Measurements from ENCODE around the gene FBXW11. TPM values are rescaled to one million over a fixed set of nuclear protein-coding genes. Genes with fewer than 3 reads are reported as not detected.

The FBXW11 gene
- total and polyA plus RNA-seq, 2 of the 13 experiments (the other 11 are each of a cell fraction or from before 2014, with no cell fraction given) = 31.7 to 53.6 TPM

- TF ChIP-seq ZSCAN25 (CRISPR knock-in tag; IDR thresholded peaks at IDR 0.05) = no peak
These were observed 4.1 kb downstream of the FBXW11 start (continued) for GRCh38 chr5:172002310-172002709.

- BruUV-seq (replicated peaks) = no TSS peak
- Histone ChIP-seq H3K9me3 (ENCODE audit: low read length) (no peaks in the 10 kb centered on the region), H3K4me2 (ENCODE audit: low read depth, low read length) (no peak overlapping the region), H3K4me1 (ENCODE audit: insufficient read depth, low read length) (peaks cover 53% of the 10 kb centered on the region), H4K20me1 (ENCODE audit: insufficient read depth, low read length) (peaks cover 19% of the 10 kb centered on the region), H3K27me3 (ENCODE audit: control insufficient read depth in 1 of 2, insufficient read depth in 2 of 2, low read length in 2 of 2) (no peaks in the 10 kb centered on the region), H3K9ac (ENCODE audit: insufficient read depth, low read depth, low read length) (no peak overlapping the region), H3K4me3 (replicated peaks in 1 of 3; ENCODE audit: insufficient read depth in 1 of 3, low read depth in 2 of 3, low read length in 3 of 3) (no peak overlapping the region), H3K27ac (ENCODE audit: extremely low read length, insufficient read depth, low read length) (no peak overlapping the region), H3K36me3 (replicated peaks in 1 of 2; ENCODE audit: control insufficient read depth in 1 of 2, insufficient read depth in 2 of 2, low read length in 2 of 2) (peaks cover 0 to 5% of the 10 kb centered on the region in 2 experiments; a peak in 1 of 5 replicates), H2AFZ (ENCODE audit: low read length) (no peak overlapping the region), H3K79me2 (ENCODE audit: insufficient read depth, low read length) (peaks cover 95% of the 10 kb centered on the region)
- in situ Hi-C loops (cut with HindIII; ENCODE audit: extremely low pct_ligation_motif_present, low pct_unique_long_range_greater_than_20kb) (no loop called here), intact Hi-C loops (cut with micrococcal nuclease; ENCODE audit: unreplicated experiment) (no loop called here)
- ATAC-seq = no peak
- FAIRE-seq = no peak
- CTCF ChIA-PET (ENCODE audit: low intra/inter-chr PET ratio, low total read pairs) = no interaction called here
- WGBS (ENCODE audit: low lambda C conversion rate) = 99% methylated on average over 5 of the region's 5 CpGs
- no peak for DNase-seq (ENCODE audit: low spot score)
- POLR2A ChIA-PET = no interaction called here
- TF ChIP-seq NFE2L1 (CRISPR knock-in tag; IDR thresholded peaks at IDR 0.05; ENCODE audit: borderline replicate concordance) (no peak), SP1 (IDR thresholded peaks at IDR 0.05) (no peak), SP1 (CRISPR knock-in tag; IDR thresholded peaks at IDR 0.05) (no peak), PATZ1 (CRISPR knock-in tag; IDR thresholded peaks at IDR 0.05) (no peak), RARA (CRISPR knock-in tag; IDR thresholded peaks at IDR 0.05) (no peak), NONO (IDR thresholded peaks at IDR 0.05) (no peak), NONO (CRISPR knock-in tag; conservative IDR thresholded peaks at IDR 0.05) (no peak), CTCF (CRISPR knock-in tag; IDR thresholded peaks at IDR 0.05) (no peak), ZBED4 (CRISPR knock-in tag; IDR thresholded peaks at IDR 0.05; ENCODE audit: borderline replicate concordance) (no peak), NFRKB (IDR thresholded peaks at IDR 0.05) (no peak), HMG20B (CRISPR knock-in tag; conservative IDR thresholded peaks at IDR 0.05) (no peak), MBD4 (IDR thresholded peaks at IDR 0.05; ENCODE audit: borderline replicate concordance, low read length) (no peak), JUN (CRISPR knock-in tag; IDR thresholded peaks at IDR 0.05) (no peak), TCF7 (IDR thresholded peaks at IDR 0.05; ENCODE audit: low read depth) (no peak), SP2 (CRISPR knock-in tag; IDR thresholded peaks at IDR 0.05) (no peak)
These were observed 6.6 kb downstream of the FBXW11 start for GRCh38 chr5:171999877-172000276.

Measured in HepG2 (cell line).